BE2C (cell line): ENCODE measurements around the gene TNFRSF1A.

ENCODE experiments used
- DNase-seq: peaks from one replicate; pipeline ENCODE4 v3.0.0-alpha.2; 2020
- H3K27me3 ChIP-seq: fragments of 250-450 bp; sonication (Bioruptor Pico); 2 replicates; pipeline ENCODE4 v1.5.1; 2020; ENCODE audit warnings: mild to moderate bottlenecking
- H3K36me3 ChIP-seq: fragments of 250-450 bp; sonication (Bioruptor Pico); 2 replicates; pipeline ENCODE4 v1.5.1; 2020; ENCODE audit warnings: mild to moderate bottlenecking
- H3K4me1 ChIP-seq: fragments of 250-450 bp; sonication (Bioruptor Pico); 2 replicates; pipeline ENCODE4 v1.5.1; 2020
- H3K4me3 ChIP-seq: 2 replicates; pipeline ENCODE4 v1.5.1; 2011; ENCODE audit warnings: low read depth, low read length
- H3K9me3 ChIP-seq: fragments of 250-450 bp; sonication (Bioruptor Pico); 2 replicates; pipeline ENCODE4 v1.5.1; 2020
- CTCF ChIP-seq: IDR thresholded peaks from 2 replicates; pipeline ENCODE4 v1.5.1; 2012; ENCODE audit warnings: mild to moderate bottlenecking, low read depth, low read length

TNFRSF1A gene

GRCh38 chr12:6374786-6375160, 32.9 kb upstream of the TNFRSF1A start:
- Histone ChIP-seq H3K4me1 (no peaks in the 10 kb centered on the region), H3K9me3 (no peaks in the 10 kb centered on the region), H3K4me3 (no peak overlapping the region), H3K27me3 (no peaks in the 10 kb centered on the region), H3K36me3 (no peaks in the 10 kb centered on the region)
- TF ChIP-seq CTCF: no peak
- no peak for DNase-seq

- no peak overlapping the region for H3K4me3 ChIP-seq
- no peak for DNase-seq
Observed at GRCh38 chr12:6374028-6374785, 32.3 kb upstream of the TNFRSF1A start.

GRCh38 chr12:6373022-6373787, 31.3 kb upstream of the TNFRSF1A start:
- no peak for DNase-seq
- no peak for TF ChIP-seq CTCF
- Histone ChIP-seq H3K4me3 (no peak overlapping the region), H3K36me3 (no peaks in the 10 kb centered on the region), H3K4me1 (no peaks in the 10 kb centered on the region), H3K27me3 (no peaks in the 10 kb centered on the region), H3K9me3 (no peaks in the 10 kb centered on the region)

More at GRCh38 chr12:6374028-6374785, 32.3 kb upstream of the TNFRSF1A start:
- no peak for TF ChIP-seq CTCF
- H3K9me3 ChIP-seq: no peaks in the 10 kb centered on the region
- no peaks in the 10 kb centered on the region for H3K36me3 ChIP-seq
- H3K27me3 ChIP-seq: no peaks in the 10 kb centered on the region
- no peaks in the 10 kb centered on the region for H3K4me1 ChIP-seq

- no peaks in the 10 kb centered on the region for H3K36me3 ChIP-seq
- no peaks in the 10 kb centered on the region for H3K27me3 ChIP-seq
- no peak for DNase-seq
- no peaks in the 10 kb centered on the region for H3K4me1 ChIP-seq
- H3K4me3 ChIP-seq: no peak overlapping the region
- no peaks in the 10 kb centered on the region for H3K9me3 ChIP-seq
- no peak for TF ChIP-seq CTCF
Observed at GRCh38 chr12:6372403-6373003, 30.6 kb upstream of the TNFRSF1A start.

GRCh38 chr12:6370994-6371754, 29.3 kb upstream of the TNFRSF1A start:
- TF ChIP-seq CTCF: peak; percentile 22; the same call in 1 of the 2 replicates
- DNase-seq: no peak
- Histone ChIP-seq H3K27me3 (no peaks in the 10 kb centered on the region), H3K9me3 (no peaks in the 10 kb centered on the region), H3K4me1 (no peaks in the 10 kb centered on the region), H3K36me3 (no peaks in the 10 kb centered on the region), H3K4me3 (no peak overlapping the region)
